HepG2 (cell line): ENCODE data around the gene KMT2B. TPM values are rescaled to one million over a fixed set of nuclear protein-coding genes. Genes with fewer than 3 reads are reported as not detected.

Experiments
- AGO2 ChIP-seq: fragments of 200-400 bp; formaldehyde crosslinking; optimal IDR thresholded peaks from 2 replicates; pipeline ENCODE3; 2017; ENCODE audit warnings: mild to moderate bottlenecking, low read depth, low read length, moderate library complexity
- BRCA1 ChIP-seq: sonication (generic); formaldehyde crosslinking; IDR thresholded peaks from 2 replicates; pipeline ENCODE4 v1.4.0; 2020; ENCODE audit warnings: missing genetic modification reagents
- CEBPB ChIP-seq: IDR thresholded peaks from 2 replicates; pipeline ENCODE4 v1.6.1; 2011; ENCODE audit warnings: low read depth, low read length, improper control_type of control experiment, borderline replicate concordance
- DMAP1 ChIP-seq: IDR thresholded peaks from 2 replicates; pipeline ENCODE4 v1.6.1; 2016
- DNMT3B ChIP-seq: conservative IDR thresholded peaks from 2 replicates; pipeline ENCODE4 v1.6.1; 2016; ENCODE audit warnings: missing biosample characterization, control low read depth
- FOSL1 ChIP-seq: sonication (generic); formaldehyde crosslinking; IDR thresholded peaks from 2 replicates; pipeline ENCODE4 v1.9.0; 2021; ENCODE audit warnings: missing genetic modification reagents, borderline replicate concordance
- KLF11 ChIP-seq: IDR thresholded peaks from 2 replicates; pipeline ENCODE4 v1.6.1; 2016; ENCODE audit warnings: missing compliant biosample characterization
- RARA ChIP-seq: IDR thresholded peaks from 2 replicates; pipeline ENCODE4 v1.6.1; 2016; ENCODE audit warnings: missing genetic modification reagents, missing compliant biosample characterization
- RORA ChIP-seq: sonication (generic); formaldehyde crosslinking; IDR thresholded peaks from 2 replicates; pipeline ENCODE4 v1.5.0; 2020; ENCODE audit warnings: mild to moderate bottlenecking, missing genetic modification reagents, moderate library complexity
- SIX1 ChIP-seq: sonication (generic); formaldehyde crosslinking; IDR thresholded peaks from 2 replicates; pipeline ENCODE4 v1.4.0; 2020; ENCODE audit warnings: missing genetic modification reagents, borderline replicate concordance
- ZBTB42 ChIP-seq: sonication (generic); formaldehyde crosslinking; IDR thresholded peaks from 2 replicates; pipeline ENCODE4 v1.5.0; 2020; ENCODE audit warnings: mild to moderate bottlenecking, missing genetic modification reagents
- ZEB1 ChIP-seq: IDR thresholded peaks from 2 replicates; pipeline ENCODE4 v1.6.1; 2012; ENCODE audit warnings: mild to moderate bottlenecking, low read depth, inconsistent platforms; ENCODE audit not compliant: insufficient replicate concordance
- ZNF12 ChIP-seq: sonication (generic); formaldehyde crosslinking; IDR thresholded peaks from 2 replicates; pipeline ENCODE4 v1.5.0; 2020; ENCODE audit warnings: missing genetic modification reagents
- ZNF205 ChIP-seq: IDR thresholded peaks from 2 replicates; pipeline ENCODE4 v1.6.1; 2018; ENCODE audit warnings: missing biosample characterization, missing genetic modification reagents
- ZNF263 ChIP-seq: sonication (generic); formaldehyde crosslinking; IDR thresholded peaks from 2 replicates; pipeline ENCODE4 v1.4.0; 2020; ENCODE audit warnings: missing genetic modification reagents
- ZNF354B ChIP-seq: sonication (generic); formaldehyde crosslinking; IDR thresholded peaks from 2 replicates; pipeline ENCODE4 v1.8.0; 2022; ENCODE audit warnings: mild to moderate bottlenecking, missing genetic modification reagents
- ZNF496 ChIP-seq: sonication (generic); formaldehyde crosslinking; IDR thresholded peaks from 2 replicates; pipeline ENCODE4 v1.8.1; 2023; ENCODE audit warnings: mild to moderate bottlenecking, moderate library complexity, missing genetic modification reagents; ENCODE audit not compliant: insufficient replicate concordance
- ZNF7 ChIP-seq: IDR thresholded peaks from 2 replicates; pipeline ENCODE4 v1.6.1; 2016; ENCODE audit warnings: missing biosample characterization, missing genetic modification reagents
- ZNF724P ChIP-seq: sonication (generic); formaldehyde crosslinking; IDR thresholded peaks from 2 replicates; pipeline ENCODE4 v1.8.0; 2022; ENCODE audit warnings: missing genetic modification reagents, borderline replicate concordance
- ZNF749 ChIP-seq: sonication (generic); formaldehyde crosslinking; IDR thresholded peaks from 2 replicates; pipeline ENCODE4 v1.8.0; 2022; ENCODE audit warnings: mild to moderate bottlenecking, missing genetic modification reagents, moderate library complexity, borderline replicate concordance
- polyA plus RNA-seq, 8 experiments: library from polyadenylated mRNA; depleted of rRNA in 3 of 8; stranded (reverse) in 7 of 8; unstranded in 1 of 8; fragments of >200 nt; fragmentation: Illumina TruSeq in 4 of 8; extraction: Trizol in 4 of 8; gene quantifications; 2 replicates each; pipeline versions ENCODE4 v1.2.1 to v1.2.3, GENCODE V29; 2011 to 2016; ENCODE audit warnings: low read depth in 4 of 8, missing spikeins in 1 of 8, mixed read lengths in 1 of 8; ENCODE audit not compliant: insufficient read depth in 1 of 8
- total RNA-seq, 5 experiments: library from RNA; depleted of rRNA; stranded (reverse); fragments of >200 nt; fragmentation: Illumina TruSeq; extraction: Trizol; gene quantifications; 2 replicates each; pipeline ENCODE4 v1.2.3, GENCODE V29; 2016; ENCODE audit warnings: low read depth in 1 of 5
- TF ChIP-seq, protein P1 (sequence below): sonication (generic); formaldehyde crosslinking; IDR thresholded peaks from 2 replicates; pipeline ENCODE4 v1.9.0; 2021; ENCODE audit warnings: missing genetic modification reagents, borderline replicate concordance
- TF ChIP-seq, protein P2 (sequence below): IDR thresholded peaks from 2 replicates; pipeline ENCODE4 v1.6.1; 2018; ENCODE audit warnings: missing genetic modification reagents
- TF ChIP-seq, protein P3 (sequence below): sonication (generic); formaldehyde crosslinking; IDR thresholded peaks from 2 replicates; pipeline ENCODE4 v1.5.0; 2020; ENCODE audit warnings: missing genetic modification reagents
- TF ChIP-seq, protein P4 (sequence below): sonication (generic); formaldehyde crosslinking; IDR thresholded peaks from 2 replicates; pipeline ENCODE4 v1.4.0; 2020; ENCODE audit warnings: missing genetic modification reagents
- TF ChIP-seq, protein P5 (sequence below): sonication (generic); formaldehyde crosslinking; IDR thresholded peaks from 2 replicates; pipeline ENCODE4 v1.5.0; 2020; ENCODE audit warnings: missing genetic modification reagents

The KMT2B gene
- total and polyA plus RNA-seq, 2 of the 13 experiments (the other 11 are each of a cell fraction or from before 2014, with no cell fraction given) = 6.2 to 16.9 TPM

DNA sequence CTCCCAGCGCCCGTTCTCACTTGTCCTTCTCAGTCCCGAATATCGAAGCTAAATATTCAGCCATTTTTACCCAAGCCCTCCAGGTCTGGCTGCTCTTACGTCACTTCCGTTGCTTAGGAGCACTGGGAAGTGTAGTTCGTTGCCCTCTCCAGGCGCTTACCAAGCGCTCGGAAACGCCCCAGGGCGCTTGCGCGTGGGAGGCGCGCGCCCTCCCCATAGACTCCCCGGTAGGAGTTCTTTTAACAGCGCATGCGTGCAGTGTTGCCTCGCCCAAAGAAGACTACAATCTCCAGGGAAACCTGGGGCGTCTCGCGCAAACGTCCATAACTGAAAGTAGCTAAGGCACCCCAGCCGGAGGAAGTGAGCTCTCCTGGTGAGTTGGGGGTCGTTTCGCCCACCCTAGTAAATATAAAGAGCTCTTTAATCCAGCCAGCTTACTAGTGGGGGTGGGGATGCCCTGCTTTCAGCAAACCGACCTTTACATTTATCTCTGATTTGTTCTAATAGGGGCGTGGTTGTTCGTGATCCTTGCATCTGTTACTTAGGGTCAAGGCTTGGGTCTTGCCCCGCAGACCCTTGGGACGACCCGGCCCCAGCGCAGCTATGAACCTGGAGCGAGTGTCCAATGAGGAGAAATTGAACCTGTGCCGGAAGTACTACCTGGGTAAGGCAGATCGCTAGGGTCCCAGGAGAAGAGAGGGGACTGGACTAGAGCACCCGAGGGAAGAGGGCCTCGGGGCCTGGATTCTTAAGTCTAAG lies 27.7 kb downstream of the KMT2B start, which contains the start of the genes PSENEN and U2AF1L4 (continued):
- TF ChIP-seq DMAP1 (no peak), ZNF263 (no peak), ZNF354B (no peak), ZNF12 (CRISPR knock-in tag) (no peak), ZNF749 (no peak), DNMT3B (CRISPR knock-in tag) (no peak), RARA (CRISPR knock-in tag) (no peak), ZNF7 (CRISPR knock-in tag) (no peak), SIX1 (no peak), FOSL1 (CRISPR knock-in tag) (no peak), ZEB1 (no peak), BRCA1 (CRISPR knock-in tag) (no peak), CEBPB (peak; percentile 67), AGO2 (no peak), KLF11 (CRISPR knock-in tag) (no peak), ZBTB42 (CRISPR knock-in tag) (no peak), ZNF724P (CRISPR knock-in tag) (no peak), ZNF496 (CRISPR knock-in tag) (no peak), RORA (CRISPR knock-in tag) (no peak), ZNF205 (CRISPR knock-in tag) (no peak)
- TF ChIP-seq, protein P1, sequence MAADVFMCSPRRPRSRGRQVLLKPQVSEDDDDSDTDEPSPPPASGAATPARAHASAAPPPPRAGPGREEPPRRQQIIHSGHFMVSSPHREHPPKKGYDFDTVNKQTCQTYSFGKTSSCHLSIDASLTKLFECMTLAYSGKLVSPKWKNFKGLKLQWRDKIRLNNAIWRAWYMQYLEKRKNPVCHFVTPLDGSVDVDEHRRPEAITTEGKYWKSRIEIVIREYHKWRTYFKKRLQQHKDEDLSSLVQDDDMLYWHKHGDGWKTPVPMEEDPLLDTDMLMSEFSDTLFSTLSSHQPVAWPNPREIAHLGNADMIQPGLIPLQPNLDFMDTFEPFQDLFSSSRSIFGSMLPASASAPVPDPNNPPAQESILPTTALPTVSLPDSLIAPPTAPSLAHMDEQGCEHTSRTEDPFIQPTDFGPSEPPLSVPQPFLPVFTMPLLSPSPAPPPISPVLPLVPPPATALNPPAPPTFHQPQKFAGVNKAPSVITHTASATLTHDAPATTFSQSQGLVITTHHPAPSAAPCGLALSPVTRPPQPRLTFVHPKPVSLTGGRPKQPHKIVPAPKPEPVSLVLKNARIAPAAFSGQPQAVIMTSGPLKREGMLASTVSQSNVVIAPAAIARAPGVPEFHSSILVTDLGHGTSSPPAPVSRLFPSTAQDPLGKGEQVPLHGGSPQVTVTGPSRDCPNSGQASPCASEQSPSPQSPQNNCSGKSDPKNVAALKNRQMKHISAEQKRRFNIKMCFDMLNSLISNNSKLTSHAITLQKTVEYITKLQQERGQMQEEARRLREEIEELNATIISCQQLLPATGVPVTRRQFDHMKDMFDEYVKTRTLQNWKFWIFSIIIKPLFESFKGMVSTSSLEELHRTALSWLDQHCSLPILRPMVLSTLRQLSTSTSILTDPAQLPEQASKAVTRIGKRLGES (CRISPR knock-in tag) = no peak
- TF ChIP-seq, protein P2, sequence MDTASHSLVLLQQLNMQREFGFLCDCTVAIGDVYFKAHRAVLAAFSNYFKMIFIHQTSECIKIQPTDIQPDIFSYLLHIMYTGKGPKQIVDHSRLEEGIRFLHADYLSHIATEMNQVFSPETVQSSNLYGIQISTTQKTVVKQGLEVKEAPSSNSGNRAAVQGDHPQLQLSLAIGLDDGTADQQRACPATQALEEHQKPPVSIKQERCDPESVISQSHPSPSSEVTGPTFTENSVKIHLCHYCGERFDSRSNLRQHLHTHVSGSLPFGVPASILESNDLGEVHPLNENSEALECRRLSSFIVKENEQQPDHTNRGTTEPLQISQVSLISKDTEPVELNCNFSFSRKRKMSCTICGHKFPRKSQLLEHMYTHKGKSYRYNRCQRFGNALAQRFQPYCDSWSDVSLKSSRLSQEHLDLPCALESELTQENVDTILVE (CRISPR knock-in tag) = no peak
- TF ChIP-seq, protein P3, sequence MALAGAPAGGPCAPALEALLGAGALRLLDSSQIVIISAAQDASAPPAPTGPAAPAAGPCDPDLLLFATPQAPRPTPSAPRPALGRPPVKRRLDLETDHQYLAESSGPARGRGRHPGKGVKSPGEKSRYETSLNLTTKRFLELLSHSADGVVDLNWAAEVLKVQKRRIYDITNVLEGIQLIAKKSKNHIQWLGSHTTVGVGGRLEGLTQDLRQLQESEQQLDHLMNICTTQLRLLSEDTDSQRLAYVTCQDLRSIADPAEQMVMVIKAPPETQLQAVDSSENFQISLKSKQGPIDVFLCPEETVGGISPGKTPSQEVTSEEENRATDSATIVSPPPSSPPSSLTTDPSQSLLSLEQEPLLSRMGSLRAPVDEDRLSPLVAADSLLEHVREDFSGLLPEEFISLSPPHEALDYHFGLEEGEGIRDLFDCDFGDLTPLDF = no peak
- TF ChIP-seq, protein P4, sequence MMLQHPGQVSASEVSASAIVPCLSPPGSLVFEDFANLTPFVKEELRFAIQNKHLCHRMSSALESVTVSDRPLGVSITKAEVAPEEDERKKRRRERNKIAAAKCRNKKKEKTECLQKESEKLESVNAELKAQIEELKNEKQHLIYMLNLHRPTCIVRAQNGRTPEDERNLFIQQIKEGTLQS (CRISPR knock-in tag) = no peak
- TF ChIP-seq, protein P5, sequence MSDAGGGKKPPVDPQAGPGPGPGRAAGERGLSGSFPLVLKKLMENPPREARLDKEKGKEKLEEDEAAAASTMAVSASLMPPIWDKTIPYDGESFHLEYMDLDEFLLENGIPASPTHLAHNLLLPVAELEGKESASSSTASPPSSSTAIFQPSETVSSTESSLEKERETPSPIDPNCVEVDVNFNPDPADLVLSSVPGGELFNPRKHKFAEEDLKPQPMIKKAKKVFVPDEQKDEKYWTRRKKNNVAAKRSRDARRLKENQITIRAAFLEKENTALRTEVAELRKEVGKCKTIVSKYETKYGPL (CRISPR knock-in tag) = no peak
